ENCODE data around the gene RAB5B.

DNA sequence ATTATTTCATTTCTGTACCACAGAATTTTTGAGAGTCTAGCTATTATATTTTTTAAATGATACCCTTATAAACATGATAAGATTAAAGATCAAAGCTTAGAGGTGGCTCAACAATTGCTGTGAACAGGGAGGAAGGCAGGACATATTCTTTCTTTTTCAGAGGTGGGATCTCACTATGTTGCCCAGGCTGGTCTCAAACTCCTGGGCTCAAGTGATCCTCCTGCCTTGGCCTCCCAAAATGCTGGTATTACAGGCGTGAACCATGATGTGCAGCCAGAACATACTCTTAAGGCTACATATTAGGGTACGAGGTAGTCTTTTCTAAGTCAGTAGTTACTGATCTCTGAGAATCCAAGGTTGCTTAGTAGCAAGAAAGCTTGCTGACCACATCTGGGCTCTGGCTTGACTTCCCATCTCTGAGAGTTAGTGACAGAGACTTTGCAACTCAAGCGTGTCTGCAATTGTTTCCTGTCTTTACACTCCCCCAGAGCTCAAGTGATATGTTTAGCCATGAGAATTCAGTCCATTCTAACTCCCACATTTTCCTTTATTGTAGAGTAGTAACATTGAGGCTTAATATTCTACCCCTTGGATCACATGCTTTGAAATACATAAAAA, 8.6 kb downstream of the RAB5B start:
- TF ChIP-seq, protein P1, sequence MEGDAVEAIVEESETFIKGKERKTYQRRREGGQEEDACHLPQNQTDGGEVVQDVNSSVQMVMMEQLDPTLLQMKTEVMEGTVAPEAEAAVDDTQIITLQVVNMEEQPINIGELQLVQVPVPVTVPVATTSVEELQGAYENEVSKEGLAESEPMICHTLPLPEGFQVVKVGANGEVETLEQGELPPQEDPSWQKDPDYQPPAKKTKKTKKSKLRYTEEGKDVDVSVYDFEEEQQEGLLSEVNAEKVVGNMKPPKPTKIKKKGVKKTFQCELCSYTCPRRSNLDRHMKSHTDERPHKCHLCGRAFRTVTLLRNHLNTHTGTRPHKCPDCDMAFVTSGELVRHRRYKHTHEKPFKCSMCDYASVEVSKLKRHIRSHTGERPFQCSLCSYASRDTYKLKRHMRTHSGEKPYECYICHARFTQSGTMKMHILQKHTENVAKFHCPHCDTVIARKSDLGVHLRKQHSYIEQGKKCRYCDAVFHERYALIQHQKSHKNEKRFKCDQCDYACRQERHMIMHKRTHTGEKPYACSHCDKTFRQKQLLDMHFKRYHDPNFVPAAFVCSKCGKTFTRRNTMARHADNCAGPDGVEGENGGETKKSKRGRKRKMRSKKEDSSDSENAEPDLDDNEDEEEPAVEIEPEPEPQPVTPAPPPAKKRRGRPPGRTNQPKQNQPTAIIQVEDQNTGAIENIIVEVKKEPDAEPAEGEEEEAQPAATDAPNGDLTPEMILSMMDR (IDR thresholded peaks at IDR 0.05; ENCODE audit: extremely low read depth in 1 of 2, insufficient read depth in 1 of 2, low read depth in 1 of 2, low read length in 2 of 2): no peak
- TF ChIP-seq EZH2 (IDR thresholded peaks at IDR 0.05; ENCODE audit: borderline replicate concordance, low read depth, low read length, severe bottlenecking) (no peak), POLR2AphosphoS5 (IDR thresholded peaks at IDR 0.05; ENCODE audit: insufficient read depth, low read depth, low read length) (no peak), POLR2A (IDR thresholded peaks at IDR 0.05; ENCODE audit: low read depth, low read length) (no peak), GATA2 (IDR thresholded peaks at IDR 0.05; ENCODE audit: insufficient read depth, insufficient read length, low read depth, low read length) (no peak), MYC (IDR thresholded peaks at IDR 0.05; ENCODE audit: low read depth, low read length) (no peak), JUN (IDR thresholded peaks at IDR 0.05; ENCODE audit: borderline replicate concordance, insufficient read depth, insufficient read length, low read depth) (no peak), FOS (IDR thresholded peaks at IDR 0.05; ENCODE audit: borderline replicate concordance, insufficient read depth, low read length) (no peak)
- TF ChIP-seq, protein P2, sequence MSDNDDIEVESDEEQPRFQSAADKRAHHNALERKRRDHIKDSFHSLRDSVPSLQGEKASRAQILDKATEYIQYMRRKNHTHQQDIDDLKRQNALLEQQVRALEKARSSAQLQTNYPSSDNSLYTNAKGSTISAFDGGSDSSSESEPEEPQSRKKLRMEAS (IDR thresholded peaks at IDR 0.05; ENCODE audit: insufficient read depth, insufficient read length): no peak

Data from endothelial cell of umbilical vein (primary cell).